ENCODE data around the gene EXOC8. TPM values are rescaled to one million over a fixed set of nuclear protein-coding genes. Genes with fewer than 3 reads are reported as not detected.

The EXOC8 gene
- total and polyA plus RNA-seq, 2 of the 8 experiments (the other 6 are each of a cell fraction or from before 2014, with no cell fraction given): 2.0 to 9.8 TPM

DNA sequence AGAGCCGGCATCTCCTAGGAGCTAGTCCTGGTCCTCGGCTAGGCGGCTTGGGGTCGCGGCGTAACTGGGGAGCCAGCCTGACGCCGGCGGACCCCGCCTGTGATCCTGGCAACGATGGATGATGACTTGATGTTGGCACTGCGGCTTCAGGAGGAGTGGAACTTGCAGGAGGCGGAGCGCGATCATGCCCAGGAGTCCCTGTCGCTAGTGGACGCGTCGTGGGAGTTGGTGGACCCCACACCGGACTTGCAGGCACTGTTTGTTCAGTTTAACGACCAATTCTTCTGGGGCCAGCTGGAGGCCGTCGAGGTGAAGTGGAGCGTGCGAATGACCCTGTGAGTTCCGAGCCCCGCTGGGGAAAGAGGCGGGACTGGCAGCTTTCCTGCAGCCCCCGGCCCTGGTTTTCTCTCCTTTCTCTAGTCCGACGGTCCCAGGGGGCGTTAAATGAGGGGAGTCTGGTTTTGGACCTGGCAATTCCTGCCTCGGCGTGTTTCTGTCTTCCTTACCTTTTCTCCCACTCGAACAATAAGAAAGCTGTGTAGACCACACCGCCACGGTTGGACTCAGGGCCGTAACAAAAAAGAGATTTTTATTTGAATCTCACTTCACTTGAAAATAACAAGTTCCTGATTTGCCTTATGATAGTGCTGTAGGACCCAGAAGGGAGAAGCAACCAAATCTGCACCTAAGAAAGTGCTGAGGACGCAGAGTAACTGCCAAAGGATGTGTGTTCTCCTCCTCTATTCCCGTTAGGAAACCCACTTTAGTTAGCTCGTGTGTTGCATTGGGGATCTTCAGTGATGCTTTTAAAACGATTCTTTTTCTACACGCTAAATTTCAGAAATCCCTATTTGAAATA lies 847 bp upstream of the EXOC8 start, which contains the start of gene SPRTN:
TSS of gene SPRTN (plus strand) at position 24 of the 859 bp plus-strand sequence. CDS start at position 115, 91 bp downstream.
- ChIA-PET CTCF (ENCODE audit: partially characterized antibody) (interaction anchor here (0.5 to 2.6 kb wide), 6 partner anchors 17 to 265 kb away, joined by 3 to 6 read pairs (median 4); no protein-coding TSS in a partner anchor), POLR2A (ENCODE audit: partially characterized antibody) (interaction anchor here (1.0 to 1.8 kb wide), 5 partner anchors 11 to 168 kb away, joined by 3 to 8 read pairs (median 4); partner anchors contain the start of gene EGLN1)
- Histone ChIP-seq H3K27me3 (replicated peaks in 1 of 4; ENCODE audit: control insufficient read depth in 3 of 4, extremely low read depth in 1 of 4, insufficient read depth in 3 of 4, low read length in 3 of 4) (no peaks in the 10 kb centered on the region), H3K23ac (ENCODE audit: insufficient read length) (no peak within 1 kb of the TSS), H3K27ac (ENCODE audit: low read depth, low read length) (peak within 1 kb of the TSS; percentile 78; the same call in 1 of the 2 replicates), H4K91ac (replicated peaks; ENCODE audit: insufficient read length, low read length) (peak within 1 kb of the TSS; percentile 85), H4K8ac (ENCODE audit: extremely low read depth, insufficient read depth, low read length) (peak within 1 kb of the TSS; percentile 90), H3K9ac (replicated peaks in 1 of 4; ENCODE audit: extremely low read depth in 1 of 4, low read depth in 3 of 4, low read length in 3 of 4) (peak within 1 kb of the TSS; percentile 73 to 90 (median 88)), H2BK20ac (ENCODE audit: low read length) (no peak within 1 kb of the TSS), H3K56ac (replicated peaks; ENCODE audit: insufficient read length, low read depth, low read length) (peak within 1 kb of the TSS; percentile 92), H4K20me1 (replicated peaks in 1 of 2; ENCODE audit: control insufficient read depth in 1 of 2, insufficient read depth in 2 of 2, low read length in 2 of 2) (peaks cover 5% of the 10 kb centered on the region in 2 experiments), H3K4me1 (replicated peaks in 1 of 4; ENCODE audit: control insufficient read depth in 3 of 4, insufficient read depth in 4 of 4, low read length in 3 of 4) (peaks cover 6 to 19% (median 8%) of the 10 kb centered on the region in 4 experiments), H3K14ac (ENCODE audit: insufficient read length) (no peak within 1 kb of the TSS), H2BK15ac (ENCODE audit: low read length) (no peak within 1 kb of the TSS), H3K23me2 (ENCODE audit: low read depth, low read length) (peaks cover 20% of the 10 kb centered on the region), H2AFZ (ENCODE audit: low read length) (peak within 1 kb of the TSS; percentile 99), H3K79me1 (ENCODE audit: low read depth, low read length) (peaks cover 9% of the 10 kb centered on the region; the same call in 1 of the 2 replicates), H4K5ac (ENCODE audit: insufficient read length, low read depth, low read length) (peak within 1 kb of the TSS; percentile 72), H2AK5ac (ENCODE audit: low read depth, low read length) (no peak within 1 kb of the TSS), H2BK5ac (ENCODE audit: low read depth, low read length) (peak within 1 kb of the TSS; percentile 97), H3K4me3 (ENCODE audit: extremely low read depth in 1 of 4, insufficient read depth in 2 of 4, low read depth in 3 of 4, low read length in 4 of 4) (peak within 1 kb of the TSS; percentile 89 to 100 (median 98)), H3K36me3 (ENCODE audit: control insufficient read depth in 2 of 4, insufficient read depth in 4 of 4, low read length in 3 of 4) (peaks cover 0 to 6% (median 3%) of the 10 kb centered on the region in 4 experiments; a peak in 5 of 8 replicates), H3K18ac (ENCODE audit: extremely low read depth, low read length) (peak within 1 kb of the TSS; percentile 88), H3K79me2 (ENCODE audit: control insufficient read depth in 1 of 2, insufficient read depth in 2 of 2, low read length in 2 of 2) (peaks cover 13 to 56% of the 10 kb centered on the region in 2 experiments), H3K9me3 (ENCODE audit: insufficient read depth in 2 of 2, low read depth in 1 of 2, low read length in 1 of 2) (no peaks in the 10 kb centered on the region), H3K4ac (replicated peaks; ENCODE audit: insufficient read length, low read depth, low read length) (peak within 1 kb of the TSS; percentile 44), H2BK12ac (ENCODE audit: low read depth, low read length) (peak within 1 kb of the TSS; percentile 80; the same call in 1 of the 2 replicates), H3K4me2 (ENCODE audit: insufficient read depth in 1 of 2, low read depth in 2 of 2, low read length in 2 of 2) (peak within 1 kb of the TSS; percentile 93 to 98), H2BK120ac (replicated peaks; ENCODE audit: low read depth, low read length) (no peak within 1 kb of the TSS)
- 4% methylated on average over 42 of the region's 43 CpGs; no CpG with 5 or more reads in 1 of the 2 experiments for WGBS, 2 experiments (ENCODE audit: extremely low coverage in 1 of 2, insufficient coverage in 1 of 2, insufficient read length in 1 of 2, insufficient replicate concordance in 2 of 2, low coverage in 1 of 2, low lambda C conversion rate in 2 of 2, missing lambda C conversion rate in 1 of 2)
- TF ChIP-seq PHF8 (conservative IDR thresholded peaks at IDR 0.05; ENCODE audit: low read depth, low read length) (peak; percentile 67), RBBP5 (IDR thresholded peaks at IDR 0.05; ENCODE audit: borderline replicate concordance, low read depth, low read length) (peak; percentile 71), SIN3A (conservative IDR thresholded peaks at IDR 0.05 in 1 of 2, IDR thresholded peaks at IDR 0.05 in 1 of 2; ENCODE audit: low read depth in 1 of 2, low read length in 2 of 2) (peak in 1 of 2 experiments; percentile 65; a peak in 2 of 4 replicates), CHD2 (IDR thresholded peaks at IDR 0.05; ENCODE audit: low read length) (no peak), TAF7 (optimal IDR thresholded peaks at IDR 0.05; ENCODE audit: borderline replicate concordance, low read depth, low read length) (peak; percentile 37), TEAD4 (IDR thresholded peaks at IDR 0.05; ENCODE audit: low read depth, low read length) (0 out of 2 replicates have a peak, but pooled peaks have one; percentile 1), KDM4A (IDR thresholded peaks at IDR 0.05; ENCODE audit: low read depth, low read length, severe bottlenecking) (peak; percentile 50), ZNF274 (IDR thresholded peaks at IDR 0.05; ENCODE audit: borderline replicate concordance, extremely low read depth, low read length) (no peak)
- FAIRE-seq (no peak), DNase-seq (ENCODE audit: low read depth in 1 of 2, low spot score in 2 of 2) (no peak)
